Breast epithelium (tissue), 4 donors: ENCODE data around the gene RBM17. TPM values are rescaled to one million over a fixed set of nuclear protein-coding genes. Genes with fewer than 3 reads are reported as not detected.

Source experiments
- DNase-seq, 2 donors: peaks; one replicate each; pipeline ENCODE4 v3.0.0-alpha.2; 2019; ENCODE audit warnings: low spot score in 2 of 2
- H3K27ac ChIP-seq, 2 donors: fragments of 200-600 bp; sonication (generic) in 1 of 2; one replicate each; pipeline ENCODE4 v1.5.1; 2016 to 2019; ENCODE audit warnings: mild to moderate bottlenecking in 1 of 2
- H3K27me3 ChIP-seq, 2 donors: fragments of 200-600 bp; sonication (generic) in 1 of 2; one replicate each; pipeline versions ENCODE4 v1.5.1 to v1.6.0; 2017 to 2019; ENCODE audit warnings: control low read depth in 1 of 2, mild to moderate bottlenecking in 1 of 2
- H3K36me3 ChIP-seq: fragments of 200-600 bp; one replicate; pipeline ENCODE4 v1.5.1; 2019
- H3K4me1 ChIP-seq, 2 donors: fragments of 200-600 bp; sonication (generic); one replicate each; pipeline ENCODE4 v1.5.1; 2016 to 2019; ENCODE audit warnings: control low read depth in 1 of 2
- H3K4me3 ChIP-seq, 3 donors: fragments of 200-600 bp; sonication (generic); 1 replicate in 2 of 3; 2 replicates in 1 of 3; pipeline ENCODE4 v1.5.1; 2016 to 2019; ENCODE audit warnings: mild to moderate bottlenecking in 3 of 3, moderate library complexity in 2 of 3
- H3K9me3 ChIP-seq, 2 donors: fragments of 200-600 bp; sonication (generic) in 1 of 2; one replicate each; pipeline ENCODE4 v1.5.1; 2016 to 2019; ENCODE audit warnings: control low read depth in 1 of 2
- POLR2A ChIP-seq: fragments of 450-650 bp; IDR thresholded peaks from one replicate; pipeline ENCODE4 v1.6.1; 2016; ENCODE audit warnings: antibody characterized with exemption, mild to moderate bottlenecking, moderate library complexity
- POLR2AphosphoS5 ChIP-seq, 3 donors: sonication (generic); formaldehyde crosslinking; IDR thresholded peaks; one replicate each; pipeline ENCODE4 v1.6.1; 2017; ENCODE audit warnings: antibody characterized with exemption in 3 of 3
- intact Hi-C: fragments of 100-400 bp; cut with DNase I; formaldehyde crosslinking; loops from one replicate; pipeline ENCODE4 v1.15.1; 2023; ENCODE audit warnings: low total_unique reads
- total RNA-seq, 3 donors: library from RNA; depleted of rRNA; stranded (reverse); fragments of >200 nt; gene quantifications; one replicate each; pipeline ENCODE4 v1.1.0, GENCODE V29; 2016
- TF ChIP-seq, protein P1 (sequence below), 3 donors: fragments of 450-650 bp; IDR thresholded peaks; one replicate each; pipeline ENCODE4 v1.5.1; 2016 to 2017; ENCODE audit warnings: antibody characterized with exemption in 3 of 3, mild to moderate bottlenecking in 3 of 3, moderate library complexity in 3 of 3

The RBM17 gene
- total RNA-seq, 3 donors from 2014 or later: 62.4 to 72.4 (median 68.2) TPM

DNA sequence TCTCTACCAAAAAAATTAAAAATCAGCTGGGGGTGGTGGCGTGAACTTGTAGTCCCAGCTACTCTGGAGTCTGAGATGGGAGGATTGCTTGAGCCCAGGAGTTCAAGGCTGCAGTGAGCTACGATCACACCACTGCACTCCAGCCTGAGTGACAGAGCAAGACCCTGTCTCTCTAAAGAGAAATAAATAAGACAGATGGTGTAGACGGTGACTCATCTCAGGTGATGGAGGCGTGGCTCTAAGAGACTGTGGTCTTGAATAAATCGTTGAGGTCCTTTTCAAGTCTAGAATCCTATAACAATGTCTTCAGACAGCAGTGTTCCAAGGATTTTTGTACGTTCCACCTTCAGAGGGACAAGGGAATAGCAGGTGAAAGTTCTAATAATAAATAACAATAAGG lies 60.1 kb downstream of the RBM17 start:
- intact Hi-C loops: loop anchor here (5.0 kb wide), 1 partner anchor 53 kb away; the partner anchor contains the start of gene PFKFB3
- no peak for DNase-seq
- H3K4me1 ChIP-seq: no peaks in the 10 kb centered on the region
- no peaks in the 10 kb centered on the region for H3K9me3 ChIP-seq
- no peaks in the 10 kb centered on the region for H3K36me3 ChIP-seq
- H3K27ac ChIP-seq: no peak overlapping the region
- TF ChIP-seq, protein P1, sequence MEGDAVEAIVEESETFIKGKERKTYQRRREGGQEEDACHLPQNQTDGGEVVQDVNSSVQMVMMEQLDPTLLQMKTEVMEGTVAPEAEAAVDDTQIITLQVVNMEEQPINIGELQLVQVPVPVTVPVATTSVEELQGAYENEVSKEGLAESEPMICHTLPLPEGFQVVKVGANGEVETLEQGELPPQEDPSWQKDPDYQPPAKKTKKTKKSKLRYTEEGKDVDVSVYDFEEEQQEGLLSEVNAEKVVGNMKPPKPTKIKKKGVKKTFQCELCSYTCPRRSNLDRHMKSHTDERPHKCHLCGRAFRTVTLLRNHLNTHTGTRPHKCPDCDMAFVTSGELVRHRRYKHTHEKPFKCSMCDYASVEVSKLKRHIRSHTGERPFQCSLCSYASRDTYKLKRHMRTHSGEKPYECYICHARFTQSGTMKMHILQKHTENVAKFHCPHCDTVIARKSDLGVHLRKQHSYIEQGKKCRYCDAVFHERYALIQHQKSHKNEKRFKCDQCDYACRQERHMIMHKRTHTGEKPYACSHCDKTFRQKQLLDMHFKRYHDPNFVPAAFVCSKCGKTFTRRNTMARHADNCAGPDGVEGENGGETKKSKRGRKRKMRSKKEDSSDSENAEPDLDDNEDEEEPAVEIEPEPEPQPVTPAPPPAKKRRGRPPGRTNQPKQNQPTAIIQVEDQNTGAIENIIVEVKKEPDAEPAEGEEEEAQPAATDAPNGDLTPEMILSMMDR (IDR thresholded peaks at IDR 0.05): no peak
- TF ChIP-seq POLR2AphosphoS5 (IDR thresholded peaks at IDR 0.05): no peak
- no peak for TF ChIP-seq POLR2A
- no peak overlapping the region for H3K4me3 ChIP-seq
- no peaks in the 10 kb centered on the region for H3K27me3 ChIP-seq

DNA sequence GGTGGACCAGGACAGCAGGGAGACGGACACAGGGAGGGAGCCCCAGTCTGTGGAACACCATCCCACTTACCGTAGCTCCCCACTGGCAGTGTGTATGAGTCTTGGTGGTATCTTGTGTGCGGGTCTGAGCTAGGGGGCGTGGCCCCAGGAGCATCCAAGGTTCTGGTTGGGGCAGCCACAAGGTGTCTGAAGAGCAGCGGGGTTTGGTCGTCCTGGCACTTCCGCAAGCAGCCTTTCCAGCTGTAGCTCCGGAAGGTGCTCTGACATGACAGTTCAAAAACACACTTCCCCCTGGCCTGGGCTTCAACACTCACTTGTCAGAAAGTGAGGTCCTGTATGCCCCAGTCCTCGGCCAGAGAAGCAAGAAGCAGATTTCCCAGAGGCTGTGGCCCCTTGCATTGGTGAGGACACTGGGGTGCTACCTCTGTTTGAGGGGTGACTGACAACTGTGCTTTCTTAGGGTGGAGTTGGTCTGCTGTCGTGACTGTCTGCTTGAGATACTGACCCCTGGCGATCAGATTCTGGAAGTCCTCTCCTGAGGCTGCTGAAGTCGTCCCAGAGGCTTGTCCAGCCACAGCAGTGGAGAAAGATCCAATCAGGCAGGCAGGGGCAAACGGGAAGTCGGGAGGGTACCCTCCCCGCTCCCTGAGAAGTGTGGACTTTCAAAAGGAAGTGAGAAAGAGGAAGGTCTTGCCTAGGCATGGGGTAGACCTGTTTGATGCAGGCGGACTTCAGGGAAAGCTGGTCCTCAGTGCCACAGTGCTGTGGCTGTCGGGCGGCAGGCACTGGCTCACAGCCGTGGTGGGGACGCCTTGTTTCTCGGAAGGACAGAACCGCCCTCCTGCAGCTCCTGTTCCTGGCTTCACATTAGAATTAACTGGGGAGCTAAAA lies 62.5 kb downstream of the RBM17 start:
- H3K36me3 ChIP-seq: no peaks in the 10 kb centered on the region
- H3K4me3 ChIP-seq: peak overlapping the region in 1 of 3 donors; percentile 31
- H3K9me3 ChIP-seq: no peaks in the 10 kb centered on the region
- H3K4me1 ChIP-seq: no peaks in the 10 kb centered on the region
- DNase-seq: no peak
- TF ChIP-seq, protein P1 (IDR thresholded peaks at IDR 0.05): peak in 1 of 3 donors; percentile 46
- TF ChIP-seq POLR2AphosphoS5 (IDR thresholded peaks at IDR 0.05): peak in 1 of 3 donors; percentile 13
- no peak for TF ChIP-seq POLR2A
- no peaks in the 10 kb centered on the region for H3K27me3 ChIP-seq
- peak overlapping the region; percentile 13 to 61 for H3K27ac ChIP-seq
- intact Hi-C loops: no loop called here

DNA sequence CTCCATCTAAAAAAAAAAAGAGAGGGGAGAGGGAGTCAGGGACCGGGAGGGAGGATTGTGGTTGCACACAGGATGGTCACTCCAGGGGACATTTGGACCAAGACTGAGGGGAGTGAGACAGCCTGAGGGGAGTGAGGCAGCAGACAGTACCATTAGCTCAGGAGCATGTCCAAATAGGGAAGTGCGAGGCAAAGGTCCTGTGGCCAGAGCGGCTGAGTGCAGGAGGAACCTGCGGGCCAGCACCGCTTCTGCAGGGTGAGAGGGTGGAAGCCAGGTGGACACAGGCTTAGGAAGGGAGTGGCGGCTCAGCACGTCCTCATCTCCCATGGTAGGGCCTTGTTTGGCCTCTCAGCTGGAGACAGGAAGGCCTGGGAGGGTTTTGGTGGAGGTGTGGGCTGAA lies 65.0 kb downstream of the RBM17 start:
- Histone ChIP-seq H3K4me1 (no peaks in the 10 kb centered on the region), H3K4me3 (no peak overlapping the region), H3K9me3 (no peaks in the 10 kb centered on the region), H3K27me3 (no peaks in the 10 kb centered on the region), H3K27ac (no peak overlapping the region), H3K36me3 (no peaks in the 10 kb centered on the region)
- TF ChIP-seq POLR2AphosphoS5 (IDR thresholded peaks at IDR 0.05) (no peak), POLR2A (no peak)
- TF ChIP-seq, protein P1 (IDR thresholded peaks at IDR 0.05): no peak
- DNase-seq: no peak
- intact Hi-C loops: no loop called here

DNA sequence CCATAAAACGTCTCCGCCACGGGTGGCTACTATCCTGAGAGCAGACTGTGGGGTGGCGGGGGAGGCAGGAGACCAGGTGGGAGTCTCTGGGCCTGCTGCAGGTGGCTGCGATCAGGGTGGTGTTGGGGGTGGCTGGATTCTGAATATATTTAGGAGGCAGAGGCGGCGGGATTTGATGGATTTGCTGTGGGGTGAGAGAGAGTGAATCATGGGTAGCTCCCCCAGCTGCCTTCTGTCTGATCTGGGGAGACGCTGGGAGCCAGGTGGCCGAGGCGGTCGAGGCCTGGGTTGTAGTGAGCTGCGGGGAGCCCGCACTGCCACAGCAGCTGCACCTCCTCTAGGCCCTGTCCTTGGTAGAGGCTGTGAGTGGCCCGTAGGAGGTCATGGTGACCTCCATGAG lies 65.7 kb downstream of the RBM17 start:
- Histone ChIP-seq H3K27ac (peak overlapping the region in 1 of 2 donors; percentile 3), H3K27me3 (no peaks in the 10 kb centered on the region)
- intact Hi-C loops: no loop called here

More for the DNA sequence above, 65.7 kb downstream of the RBM17 start:
- Histone ChIP-seq H3K9me3 (no peaks in the 10 kb centered on the region), H3K4me1 (no peaks in the 10 kb centered on the region), H3K4me3 (no peak overlapping the region), H3K36me3 (no peaks in the 10 kb centered on the region)
- TF ChIP-seq, protein P1 (IDR thresholded peaks at IDR 0.05): no peak
- no peak for TF ChIP-seq POLR2AphosphoS5 (IDR thresholded peaks at IDR 0.05)
- TF ChIP-seq POLR2A: no peak
- no peak for DNase-seq
